OCI-LY1 (cell line): ENCODE results near the gene GDF15.

Source experiments
- EZH2 ChIP-seq: fragments of 200-600 bp; sonication (generic), shearing (Covaris generic); IDR thresholded peaks from 2 replicates; pipeline ENCODE4 v1.8.0; 2017; ENCODE audit warnings: borderline replicate concordance, mixed run types, mild to moderate bottlenecking, antibody characterized with exemption, low read length, moderate library complexity, mixed read lengths
- TF ChIP-seq, protein P1 (sequence below): fragments of 200-600 bp; sonication (generic), shearing (Covaris generic); IDR thresholded peaks from 2 replicates; pipeline ENCODE4 v1.5.1; 2017; ENCODE audit warnings: mild to moderate bottlenecking, antibody characterized with exemption, low read length, moderate library complexity, mixed read lengths

DNA sequence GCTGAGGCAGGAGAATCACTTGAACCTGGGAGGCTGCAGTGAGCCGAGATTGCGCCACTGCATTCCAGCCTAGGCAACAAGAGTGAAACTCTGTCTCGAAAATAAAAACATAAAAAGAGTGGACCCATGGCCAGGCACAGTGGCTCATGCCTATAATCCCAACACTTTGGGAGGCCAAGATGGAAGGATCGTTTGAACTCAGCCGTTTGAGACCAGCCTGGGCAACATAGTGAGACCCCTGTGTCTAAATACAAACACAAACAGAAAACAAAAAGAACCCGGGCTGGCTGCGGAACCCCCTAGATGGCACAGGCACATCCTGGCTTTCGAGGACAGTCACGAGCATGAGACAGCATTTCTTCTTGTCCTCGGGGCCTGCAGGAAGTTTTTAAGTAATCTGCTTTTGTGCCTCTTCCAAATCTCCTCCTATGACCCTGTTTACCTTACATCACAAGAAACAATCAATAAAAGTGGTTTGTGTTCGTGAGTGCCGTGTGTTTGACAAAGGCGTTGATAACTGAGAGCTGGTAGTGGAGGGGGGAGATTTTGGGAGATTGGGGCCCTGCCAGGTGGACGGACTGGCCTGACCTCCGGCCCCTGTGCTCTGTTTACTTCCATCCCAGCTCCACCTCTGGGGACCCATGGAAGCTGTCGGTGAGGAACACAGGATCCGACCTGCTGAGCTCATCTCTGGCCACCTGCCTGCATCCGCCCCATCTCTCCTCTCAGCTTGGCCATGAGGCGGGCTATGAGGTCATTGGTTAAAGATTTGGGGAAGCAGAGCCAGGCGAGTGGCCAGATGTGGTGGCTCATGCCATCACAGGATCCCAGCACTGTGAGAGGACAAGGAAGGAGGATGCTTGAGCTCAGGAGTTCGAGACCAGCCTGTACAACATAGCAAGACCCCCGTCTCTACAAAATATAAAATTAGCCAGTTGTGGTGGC is 5.9 kb upstream of the GDF15 start:
- TF ChIP-seq, protein P1, sequence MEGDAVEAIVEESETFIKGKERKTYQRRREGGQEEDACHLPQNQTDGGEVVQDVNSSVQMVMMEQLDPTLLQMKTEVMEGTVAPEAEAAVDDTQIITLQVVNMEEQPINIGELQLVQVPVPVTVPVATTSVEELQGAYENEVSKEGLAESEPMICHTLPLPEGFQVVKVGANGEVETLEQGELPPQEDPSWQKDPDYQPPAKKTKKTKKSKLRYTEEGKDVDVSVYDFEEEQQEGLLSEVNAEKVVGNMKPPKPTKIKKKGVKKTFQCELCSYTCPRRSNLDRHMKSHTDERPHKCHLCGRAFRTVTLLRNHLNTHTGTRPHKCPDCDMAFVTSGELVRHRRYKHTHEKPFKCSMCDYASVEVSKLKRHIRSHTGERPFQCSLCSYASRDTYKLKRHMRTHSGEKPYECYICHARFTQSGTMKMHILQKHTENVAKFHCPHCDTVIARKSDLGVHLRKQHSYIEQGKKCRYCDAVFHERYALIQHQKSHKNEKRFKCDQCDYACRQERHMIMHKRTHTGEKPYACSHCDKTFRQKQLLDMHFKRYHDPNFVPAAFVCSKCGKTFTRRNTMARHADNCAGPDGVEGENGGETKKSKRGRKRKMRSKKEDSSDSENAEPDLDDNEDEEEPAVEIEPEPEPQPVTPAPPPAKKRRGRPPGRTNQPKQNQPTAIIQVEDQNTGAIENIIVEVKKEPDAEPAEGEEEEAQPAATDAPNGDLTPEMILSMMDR, result no peak
- no peak for TF ChIP-seq EZH2
